ENCODE data around the gene TANGO6.

The TANGO6 gene

DNA sequence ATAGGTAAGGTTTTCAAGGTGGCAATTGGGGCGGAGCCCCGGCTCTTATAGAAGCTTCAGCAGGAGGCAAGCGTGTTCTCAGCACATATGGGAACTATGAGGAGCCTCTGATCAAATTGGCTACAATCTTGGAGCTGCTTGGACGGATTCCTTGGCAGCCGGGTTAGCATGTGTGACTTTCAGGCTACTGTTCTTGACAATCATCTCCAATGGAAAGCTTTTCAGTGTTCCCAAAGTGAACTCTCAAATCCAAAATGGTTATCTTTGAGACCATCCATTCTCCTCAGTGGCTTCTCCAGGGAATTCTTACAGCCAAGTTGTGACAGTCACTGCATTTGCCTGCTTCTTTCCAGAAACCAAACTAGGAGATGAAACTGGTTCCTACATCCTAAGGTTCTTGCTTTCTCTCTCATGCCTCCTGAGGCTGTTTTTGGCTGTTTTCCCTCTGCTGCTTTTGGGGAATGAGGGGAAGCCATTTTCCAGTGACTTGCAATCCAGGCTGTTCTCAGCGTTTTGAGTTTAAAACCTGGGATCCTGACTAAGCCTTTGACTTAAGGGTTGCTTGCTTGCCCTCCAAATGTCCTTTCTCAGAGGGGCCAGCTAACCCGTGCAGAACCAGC is 273.0 kb downstream of the TANGO6 start:
- no peak for DNase-seq (ENCODE audit: extremely low spot score)
- CTCF ChIA-PET, result no interaction called here
- TF ChIP-seq FOXK2 (IDR thresholded peaks at IDR 0.05), result no peak
- TF ChIP-seq HDGF (IDR thresholded peaks at IDR 0.05; ENCODE audit: borderline replicate concordance), result no peak
- TF ChIP-seq LEF1 (IDR thresholded peaks at IDR 0.05; ENCODE audit: borderline replicate concordance), result no peak
- no peak for TF ChIP-seq ZNF384 (IDR thresholded peaks at IDR 0.05)
- no peak for TF ChIP-seq TARDBP (IDR thresholded peaks at IDR 0.05)
- no peak for TF ChIP-seq SUZ12 (IDR thresholded peaks at IDR 0.05)
- TF ChIP-seq NFRKB (IDR thresholded peaks at IDR 0.05), result no peak
- TF ChIP-seq ELF4 (IDR thresholded peaks at IDR 0.05), result no peak
- TF ChIP-seq, protein P1, sequence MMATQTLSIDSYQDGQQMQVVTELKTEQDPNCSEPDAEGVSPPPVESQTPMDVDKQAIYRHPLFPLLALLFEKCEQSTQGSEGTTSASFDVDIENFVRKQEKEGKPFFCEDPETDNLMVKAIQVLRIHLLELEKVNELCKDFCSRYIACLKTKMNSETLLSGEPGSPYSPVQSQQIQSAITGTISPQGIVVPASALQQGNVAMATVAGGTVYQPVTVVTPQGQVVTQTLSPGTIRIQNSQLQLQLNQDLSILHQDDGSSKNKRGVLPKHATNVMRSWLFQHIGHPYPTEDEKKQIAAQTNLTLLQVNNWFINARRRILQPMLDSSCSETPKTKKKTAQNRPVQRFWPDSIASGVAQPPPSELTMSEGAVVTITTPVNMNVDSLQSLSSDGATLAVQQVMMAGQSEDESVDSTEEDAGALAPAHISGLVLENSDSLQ (IDR thresholded peaks at IDR 0.05), result no peak
- no peak for TF ChIP-seq FOXA1 (IDR thresholded peaks at IDR 0.05)
- no peak for TF ChIP-seq ARNT (IDR thresholded peaks at IDR 0.05)
- no peak for TF ChIP-seq BHLHE40 (IDR thresholded peaks at IDR 0.05; ENCODE audit: borderline replicate concordance)
- TF ChIP-seq L3MBTL2 (conservative IDR thresholded peaks at IDR 0.05), result no peak
- no peak for TF ChIP-seq CTBP1 (IDR thresholded peaks at IDR 0.05; ENCODE audit: borderline replicate concordance)
- TF ChIP-seq SP1 (IDR thresholded peaks at IDR 0.05), result no peak
- TF ChIP-seq FOXM1 (IDR thresholded peaks at IDR 0.05; ENCODE audit: borderline replicate concordance), result no peak
- POLR2A ChIA-PET, result no interaction called here

DNA sequence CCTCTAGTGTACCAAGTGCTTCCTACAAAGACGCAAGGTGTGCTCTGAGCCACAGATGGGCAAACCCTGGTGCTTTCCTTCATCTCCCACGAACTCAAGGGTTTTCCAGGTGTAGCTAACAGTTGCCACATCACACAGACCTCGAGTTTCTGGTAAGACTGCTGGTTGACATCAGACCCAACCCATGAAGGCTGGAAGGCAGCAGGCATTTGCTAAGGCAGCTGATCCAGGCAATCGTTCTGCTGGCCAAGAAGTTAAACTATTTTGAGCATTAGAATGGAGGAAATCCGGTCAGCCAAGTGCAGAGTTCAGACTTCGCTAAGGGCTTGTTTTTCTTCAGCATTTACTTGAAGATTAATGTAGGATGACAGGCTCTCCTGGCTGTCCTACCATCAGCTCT is 273.6 kb downstream of the TANGO6 start:
- ChIA-PET CTCF (no interaction called here), POLR2A (no interaction called here)

DNA sequence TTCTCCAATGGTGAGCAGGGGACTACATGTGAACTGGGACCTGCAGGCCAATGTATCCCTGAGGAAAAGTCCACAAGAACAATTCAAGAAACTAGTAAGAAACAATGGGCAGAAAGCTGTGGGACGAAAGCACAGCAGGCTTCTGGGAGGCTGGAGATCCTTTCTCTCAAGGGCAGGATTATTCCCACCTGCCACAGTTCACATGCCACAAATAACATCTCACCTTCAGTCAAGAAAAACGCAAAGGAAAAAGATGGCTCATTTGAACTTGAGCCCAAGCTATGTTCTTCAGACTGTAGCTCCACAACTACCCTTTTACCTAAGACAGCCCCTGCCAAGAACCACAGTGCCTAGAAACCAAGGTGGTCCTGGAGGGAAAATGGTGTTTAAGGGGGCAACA is 275.1 kb downstream of the TANGO6 start:
- POLR2A ChIA-PET, result no interaction called here

More for the DNA sequence above, 273.6 kb downstream of the TANGO6 start:
- no peak for TF ChIP-seq HDGF (IDR thresholded peaks at IDR 0.05; ENCODE audit: borderline replicate concordance)
- no peak for TF ChIP-seq FOXK2 (IDR thresholded peaks at IDR 0.05)
- TF ChIP-seq ZNF384 (IDR thresholded peaks at IDR 0.05), result no peak
- TF ChIP-seq BHLHE40 (IDR thresholded peaks at IDR 0.05; ENCODE audit: borderline replicate concordance), result no peak
- TF ChIP-seq TARDBP (IDR thresholded peaks at IDR 0.05), result no peak
- TF ChIP-seq, protein P1 (IDR thresholded peaks at IDR 0.05), result no peak
- TF ChIP-seq SUZ12 (IDR thresholded peaks at IDR 0.05), result no peak
- no peak for TF ChIP-seq L3MBTL2 (conservative IDR thresholded peaks at IDR 0.05)
- TF ChIP-seq CTBP1 (IDR thresholded peaks at IDR 0.05; ENCODE audit: borderline replicate concordance), result no peak
- no peak for TF ChIP-seq NFRKB (IDR thresholded peaks at IDR 0.05)
- no peak for TF ChIP-seq ELF4 (IDR thresholded peaks at IDR 0.05)
- no peak for TF ChIP-seq SP1 (IDR thresholded peaks at IDR 0.05)
- no peak for TF ChIP-seq FOXA1 (IDR thresholded peaks at IDR 0.05)
- TF ChIP-seq LEF1 (IDR thresholded peaks at IDR 0.05; ENCODE audit: borderline replicate concordance), result no peak
- no peak for TF ChIP-seq ARNT (IDR thresholded peaks at IDR 0.05)
- no peak for TF ChIP-seq FOXM1 (IDR thresholded peaks at IDR 0.05; ENCODE audit: borderline replicate concordance)
- no peak for DNase-seq (ENCODE audit: extremely low spot score)

DNA sequence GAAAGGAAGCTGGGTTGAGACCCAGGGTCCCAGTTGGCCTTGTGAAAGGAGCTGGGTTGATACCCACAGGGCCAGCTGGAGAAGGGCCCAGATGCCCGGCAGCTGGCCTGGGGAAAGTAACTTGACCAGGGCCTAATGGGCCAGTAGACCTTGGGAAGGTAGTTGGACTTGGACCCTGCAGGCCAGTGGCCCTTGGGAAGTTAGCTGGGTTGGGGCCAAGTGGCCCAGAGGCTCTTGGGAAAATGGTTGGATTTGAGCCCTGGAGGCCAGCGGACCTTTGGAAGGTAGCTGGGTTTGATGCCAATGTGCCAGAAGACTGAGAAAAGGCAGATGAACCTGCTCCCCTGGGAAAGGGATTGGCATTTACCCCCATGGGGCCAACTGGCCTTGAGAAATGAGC is 275.7 kb downstream of the TANGO6 start:
- ChIA-PET CTCF (no interaction called here), POLR2A (no interaction called here)
- no peak for TF ChIP-seq CTBP1 (IDR thresholded peaks at IDR 0.05; ENCODE audit: borderline replicate concordance)
- no peak for TF ChIP-seq FOXM1 (IDR thresholded peaks at IDR 0.05; ENCODE audit: borderline replicate concordance)
- TF ChIP-seq SP1 (IDR thresholded peaks at IDR 0.05), result no peak
- no peak for DNase-seq (ENCODE audit: extremely low spot score)

More for the DNA sequence above, 275.1 kb downstream of the TANGO6 start:
- TF ChIP-seq SP1 (IDR thresholded peaks at IDR 0.05), result no peak
- no peak for TF ChIP-seq SUZ12 (IDR thresholded peaks at IDR 0.05)
- TF ChIP-seq FOXK2 (IDR thresholded peaks at IDR 0.05), result no peak
- TF ChIP-seq ARNT (IDR thresholded peaks at IDR 0.05), result no peak
- DNase-seq (ENCODE audit: extremely low spot score), result no peak
- CTCF ChIA-PET, result interaction anchor here (0.7 kb wide), 1 partner anchor 12 kb away, joined by 3 read pairs; no protein-coding TSS in a partner anchor

DNA sequence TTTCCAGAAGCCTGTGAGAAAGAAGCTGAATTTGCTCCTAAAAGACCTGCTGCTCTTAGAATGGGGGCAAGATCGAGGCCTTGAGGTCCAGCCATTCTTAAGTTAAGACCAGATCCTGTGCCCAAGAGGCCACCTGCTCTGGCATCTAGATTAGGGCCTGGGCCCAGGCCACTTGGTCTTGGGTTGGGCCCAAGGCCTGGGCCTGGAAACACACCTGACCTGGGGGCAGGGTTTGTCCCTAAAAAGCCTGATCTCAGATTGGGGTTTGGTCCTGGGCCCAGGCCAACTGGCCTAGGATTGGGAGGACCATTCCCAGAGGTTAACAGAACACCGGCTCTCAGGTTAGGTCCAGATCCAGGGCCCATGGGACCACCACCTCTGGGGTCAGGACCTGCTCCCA is 276.2 kb downstream of the TANGO6 start:
- ChIA-PET CTCF (no interaction called here), POLR2A (no interaction called here)
- no peak for DNase-seq (ENCODE audit: extremely low spot score)
- no peak for TF ChIP-seq TARDBP (IDR thresholded peaks at IDR 0.05)

DNA sequence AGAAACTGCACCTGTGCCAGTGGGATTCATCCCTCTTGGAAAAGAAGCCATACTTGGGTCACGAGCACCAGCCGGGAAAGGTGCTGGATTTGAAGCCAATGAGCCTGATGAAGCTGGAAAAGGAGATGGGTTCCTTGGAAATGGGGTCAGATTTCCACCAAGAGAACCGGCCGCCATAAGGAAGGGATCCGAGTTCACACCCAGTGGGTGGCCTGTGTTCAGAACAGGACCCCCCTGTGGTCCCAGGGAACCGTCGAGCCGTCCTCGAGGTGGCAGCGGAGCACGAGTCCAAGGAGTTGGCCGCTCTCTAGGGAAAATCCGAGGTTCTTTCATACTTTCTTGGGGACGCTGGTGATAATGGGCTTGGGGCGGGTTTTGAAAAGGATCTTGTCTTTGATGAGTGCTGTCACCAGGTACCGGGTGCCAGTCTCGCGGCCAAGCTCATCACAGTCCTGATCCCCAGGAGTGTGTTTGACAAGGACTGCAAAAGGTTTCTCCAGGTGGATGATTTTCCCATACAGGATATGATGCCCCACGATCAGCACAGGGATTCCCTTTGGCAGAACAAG is 276.8 kb downstream of the TANGO6 start:
- ChIA-PET CTCF (no interaction called here), POLR2A (interaction anchor here (0.5 kb wide), 1 partner anchor 87 kb away, joined by 4 read pairs; no protein-coding TSS in a partner anchor)
- TF ChIP-seq CTBP1 (IDR thresholded peaks at IDR 0.05; ENCODE audit: borderline replicate concordance), result no peak
- TF ChIP-seq FOXM1 (IDR thresholded peaks at IDR 0.05; ENCODE audit: borderline replicate concordance), result no peak
- TF ChIP-seq HDGF (IDR thresholded peaks at IDR 0.05; ENCODE audit: borderline replicate concordance), result no peak
- TF ChIP-seq ZNF384 (IDR thresholded peaks at IDR 0.05), result no peak
- TF ChIP-seq SP1 (IDR thresholded peaks at IDR 0.05), result no peak
- no peak for TF ChIP-seq FOXA1 (IDR thresholded peaks at IDR 0.05)
- TF ChIP-seq, protein P1 (IDR thresholded peaks at IDR 0.05), result no peak
- TF ChIP-seq TARDBP (IDR thresholded peaks at IDR 0.05), result no peak
- TF ChIP-seq L3MBTL2 (conservative IDR thresholded peaks at IDR 0.05), result no peak
- TF ChIP-seq BHLHE40 (IDR thresholded peaks at IDR 0.05; ENCODE audit: borderline replicate concordance), result no peak
- TF ChIP-seq FOXK2 (IDR thresholded peaks at IDR 0.05), result no peak
- DNase-seq (ENCODE audit: extremely low spot score), result no peak
